Right cardiac atrium (tissue), 5 donors: ENCODE measurements around the gene PTPRH. TPM values are rescaled to one million over a fixed set of nuclear protein-coding genes. Genes with fewer than 3 reads are reported as not detected.
"Not testable (repeated sequence)": the region's sequence is repeated elsewhere in the genome, so short reads cannot be mapped to it uniquely, and the experiment has no call there.

ENCODE experiments used
- ATAC-seq, 2 donors: fragments of 200-7000 bp; cut with Tn5 transposase; one replicate each; pipeline versions ENCODE4 v1.8.0 to v1.9.1; 2020; ENCODE audit warnings: moderate library complexity in 2 of 2, mild to moderate bottlenecking in 1 of 2
- DNase-seq, 3 donors: peaks; one replicate each; pipeline ENCODE4 v3.0.0-alpha.2; 2020
- H3K27ac ChIP-seq: one replicate; pipeline ENCODE4 v1.5.1; 2013; ENCODE audit warnings: mild to moderate bottlenecking, low read length, control low read depth, moderate library complexity
- H3K27me3 ChIP-seq: one replicate; pipeline ENCODE4 v1.6.1; 2013; ENCODE audit not compliant: control insufficient read depth, insufficient read depth
- H3K4me1 ChIP-seq: one replicate; pipeline ENCODE4 v1.6.1; 2013; ENCODE audit warnings: low read length; ENCODE audit not compliant: control insufficient read depth, insufficient read depth
- H3K4me3 ChIP-seq: one replicate; pipeline ENCODE4 v1.5.1; 2013; ENCODE audit warnings: low read length, control low read depth
- H3K9me3 ChIP-seq: one replicate; pipeline ENCODE4 v1.6.1; 2013; ENCODE audit warnings: low read length; ENCODE audit not compliant: control insufficient read depth
- WGBS: extraction: QIAGEN DNeasy Blood & Tissue Kit; methylation state at CpG from one replicate; pipeline ENCODE4 v1.1.7; 2013; 5-methylcytosine and 5-hydroxymethylcytosine counted together
- intact Hi-C, 4 donors: fragments of 100-400 bp; cut with DNase I; formaldehyde crosslinking; loops; one replicate each; pipeline versions ENCODE4 v1.11.0 to v1.14.0; 2022 to 2023
- polyA plus RNA-seq: library from polyadenylated mRNA; stranded (reverse); fragments of 200-250 nt; gene quantifications from one replicate; pipeline ENCODE4 v1.2.3, GENCODE V29; 2013
- total RNA-seq, 4 donors: library from RNA; stranded (reverse); fragmentation: NEBNext Ultra II Directional; extraction: Animal tissue kit (Norgen Biotek cat#: 25700); gene quantifications; one replicate each; pipeline ENCODE4 v1.2.1, GENCODE V29; 2021
- donor health status: healthy with polysubstance abuse.
- donor health status: DM: no; HTN: yes; CAD: no.
- donor health status: DM: no; HTN: no; CAD: no.
- donor health status: DM: no; HTN: yes; CAD: no; lungs with severe emphysema.
- donor health status: DM: yes; HTN: yes; CAD: no.

PTPRH gene
- total and polyA plus RNA-seq, 5 donors = 0.14 to 3.1 (median 0.72) TPM

DNA sequence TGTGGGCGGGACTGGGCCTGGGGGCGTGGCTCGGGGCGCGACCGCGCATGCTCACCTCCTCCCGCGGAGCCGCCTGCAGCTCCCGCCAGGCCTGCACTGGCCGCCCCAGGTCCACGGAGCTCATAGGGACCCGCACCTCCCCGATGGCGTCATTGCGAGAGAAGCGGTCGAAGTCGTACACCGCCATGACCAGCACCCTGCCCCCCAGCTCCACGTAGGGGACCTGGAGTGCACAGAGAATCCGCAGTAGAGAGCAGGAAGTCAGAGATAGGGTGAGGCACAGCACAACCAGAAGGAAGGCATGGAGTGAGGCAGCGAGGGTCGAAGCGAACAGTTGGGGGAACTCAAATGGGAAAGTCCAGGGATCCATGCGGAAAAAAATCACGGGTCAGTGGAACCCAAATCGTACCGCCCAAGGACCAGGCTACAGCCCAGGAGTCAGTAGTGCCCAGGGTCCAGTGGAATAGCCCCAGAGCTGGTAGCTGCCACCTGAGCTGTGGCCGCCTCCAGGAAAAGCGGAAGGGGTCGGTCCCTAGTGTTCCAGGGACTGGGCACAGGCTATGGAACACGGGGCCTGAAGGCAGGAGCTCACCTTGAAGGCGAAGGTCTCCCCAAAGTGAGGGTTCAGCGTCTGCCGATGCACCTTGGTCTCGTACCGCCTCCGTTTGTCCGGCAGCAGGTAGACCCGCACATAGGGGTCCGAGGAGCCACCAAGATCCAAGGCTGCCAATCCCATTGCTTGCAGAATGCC lies 34.0 kb downstream of the PTPRH start:
- no peaks in the 10 kb centered on the region for H3K4me1 ChIP-seq
- intact Hi-C loops = no loop called here
- no peak overlapping the region for H3K4me3 ChIP-seq
- 64% methylated on average over 43 of the region's 43 CpGs for WGBS
- H3K27ac ChIP-seq = no peak overlapping the region
- H3K9me3 ChIP-seq = no peaks in the 10 kb centered on the region
- ATAC-seq (no peak), DNase-seq (no peak)
- H3K27me3 ChIP-seq = no peaks in the 10 kb centered on the region

DNA sequence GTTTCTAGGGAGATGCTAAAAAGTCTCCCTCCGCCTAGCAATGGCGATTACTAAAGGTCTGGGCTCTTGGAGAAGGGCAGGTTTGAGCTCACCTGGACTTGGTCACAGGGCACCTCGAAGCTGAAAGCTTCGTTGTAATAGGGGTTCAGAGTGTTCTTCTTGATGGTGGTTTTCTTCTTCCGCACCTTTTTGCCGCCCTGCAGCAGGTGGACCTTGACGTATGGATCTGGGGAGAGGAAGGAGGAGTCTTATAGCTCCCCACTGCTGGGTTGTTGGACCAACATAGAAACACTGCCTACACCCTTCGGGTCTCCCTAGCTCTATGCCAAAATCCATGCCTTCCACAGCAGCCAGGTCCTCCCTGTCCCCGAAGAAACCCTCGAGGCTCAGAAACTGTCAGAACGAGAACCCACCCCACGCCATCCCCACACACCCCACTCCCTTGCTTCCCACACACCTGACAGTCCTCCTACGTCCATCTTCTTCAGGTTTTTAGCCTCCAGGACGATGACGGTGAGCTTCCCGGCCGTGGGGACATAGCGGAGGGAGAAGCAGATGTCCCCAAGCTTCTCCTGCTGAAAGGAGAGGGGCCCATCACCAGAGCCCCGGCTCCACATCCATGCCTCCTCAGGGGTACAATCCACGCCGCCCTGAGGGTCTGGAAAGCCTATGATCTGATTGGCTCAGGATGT lies 34.7 kb downstream of the PTPRH start:
- no peak for ATAC-seq
- 63% methylated on average over 21 of the region's 21 CpGs for whole genome bisulfite sequencing
- no peak overlapping the region for H3K4me3 ChIP-seq
- intact Hi-C loops = no loop called here
- no peak for DNase-seq
- H3K27me3 ChIP-seq = no peaks in the 10 kb centered on the region
- no peaks in the 10 kb centered on the region for H3K9me3 ChIP-seq
- H3K27ac ChIP-seq = no peak overlapping the region
- no peaks in the 10 kb centered on the region for H3K4me1 ChIP-seq

DNA sequence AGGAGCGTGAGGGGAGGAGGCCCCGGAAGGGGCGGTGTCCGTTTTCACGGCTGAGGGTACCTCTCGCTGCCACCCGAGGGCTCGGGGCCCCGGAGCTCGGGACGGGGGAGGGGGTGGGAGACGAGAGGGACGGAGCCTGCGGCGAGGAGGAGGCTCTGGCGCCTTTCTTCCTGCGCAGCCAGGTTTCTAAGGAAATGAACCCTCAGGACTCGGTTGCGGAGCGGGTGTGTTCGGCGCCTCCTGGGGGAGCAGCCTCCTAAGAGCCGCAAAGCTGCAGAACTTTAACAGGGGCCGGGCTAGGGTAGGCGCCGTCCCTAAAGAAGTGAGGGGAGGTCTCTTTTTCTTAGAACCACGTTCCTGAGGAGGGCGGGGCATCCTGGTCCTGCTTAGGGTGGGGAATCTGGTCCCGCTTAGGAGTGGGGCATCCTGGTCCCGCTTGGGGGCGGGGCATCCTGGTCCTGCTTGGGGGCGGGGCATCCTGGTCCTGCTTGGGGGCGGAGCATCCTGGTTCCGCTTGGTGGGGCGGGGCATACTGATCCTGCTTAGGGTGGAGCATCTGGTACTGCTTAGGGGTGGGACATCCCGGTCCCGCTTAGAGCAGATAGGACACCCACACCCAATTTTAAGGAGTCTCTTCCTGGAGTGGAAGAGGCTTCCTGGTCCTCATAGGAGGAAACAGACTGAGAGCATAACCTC lies 35.4 kb downstream of the PTPRH start:
- Histone ChIP-seq H3K27me3 (no peaks in the 10 kb centered on the region), H3K4me3 (peak overlapping the region; percentile 46), H3K27ac (no peak overlapping the region), H3K9me3 (no peaks in the 10 kb centered on the region), H3K4me1 (no peaks in the 10 kb centered on the region)
- DNase-seq (peak; percentile 81 to 93 (median 85)), ATAC-seq (peak; percentile 86 to 91)
- intact Hi-C loops = no loop called here
- 1% methylated on average over 37 of the region's 37 CpGs for WGBS

DNA sequence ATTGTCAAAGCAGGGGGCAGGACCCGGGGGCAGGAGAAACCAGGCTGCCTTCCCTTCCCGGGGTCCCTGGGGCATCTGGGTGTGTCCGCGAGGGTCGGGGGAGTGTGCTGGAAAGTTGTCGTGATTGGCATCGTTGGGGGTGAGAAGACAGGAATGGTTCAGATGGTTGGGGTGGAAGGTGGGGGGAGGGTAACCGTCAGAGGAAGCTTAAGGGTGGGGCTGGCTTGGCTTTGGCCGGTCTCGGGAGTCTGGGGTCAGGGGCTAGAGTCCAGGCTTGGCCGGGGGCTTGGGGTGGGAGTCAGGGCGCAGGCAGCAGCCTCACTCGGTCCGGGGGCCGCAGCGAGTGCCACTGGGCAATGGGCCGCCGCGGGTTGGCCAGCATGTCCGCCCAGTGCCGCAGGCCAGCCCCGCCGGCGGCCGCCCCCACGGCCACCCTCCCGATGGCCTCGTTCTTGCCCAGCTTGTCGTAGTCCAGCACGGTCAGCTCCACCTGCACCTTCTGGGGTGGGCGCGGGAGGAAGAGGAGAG lies 36.1 kb downstream of the PTPRH start:
- Histone ChIP-seq H3K4me3 (peak overlapping the region; percentile 46), H3K9me3 (no peaks in the 10 kb centered on the region), H3K4me1 (no peaks in the 10 kb centered on the region), H3K27me3 (no peaks in the 10 kb centered on the region), H3K27ac (no peak overlapping the region)
- 2% methylated on average over 32 of the region's 32 CpGs for WGBS
- DNase-seq (peak in 1 of 3 donors; percentile 49), ATAC-seq (peak in 1 of 2 donors; percentile 37)
- intact Hi-C loops = no loop called here

DNA sequence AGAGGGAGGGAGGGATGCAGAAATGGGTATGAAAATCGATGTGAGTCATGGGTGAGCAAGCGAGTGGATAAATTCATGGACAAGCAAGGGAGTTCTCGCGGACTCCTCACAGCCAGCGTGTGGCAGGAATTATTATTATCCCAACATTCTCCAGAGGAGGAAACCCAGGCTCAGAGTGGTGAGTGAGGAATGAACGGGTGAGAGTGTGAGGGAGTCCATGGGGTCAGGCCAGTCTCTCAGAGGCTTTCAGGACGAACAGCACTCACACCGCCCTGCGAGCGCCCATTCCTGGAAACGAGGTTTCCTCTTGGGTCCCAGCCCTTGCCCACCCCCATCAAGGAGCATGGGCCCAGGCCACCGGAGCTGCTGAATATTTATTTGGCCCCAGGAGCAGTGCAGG lies 36.6 kb downstream of the PTPRH start:
- intact Hi-C loops = no loop called here
- Histone ChIP-seq H3K27ac (no peak overlapping the region), H3K4me3 (no peak overlapping the region), H3K27me3 (no peaks in the 10 kb centered on the region), H3K9me3 (no peaks in the 10 kb centered on the region), H3K4me1 (no peaks in the 10 kb centered on the region)
- WGBS = 10% methylated on average over 12 of the region's 12 CpGs
- DNase-seq (no peak), ATAC-seq (no peak)

DNA sequence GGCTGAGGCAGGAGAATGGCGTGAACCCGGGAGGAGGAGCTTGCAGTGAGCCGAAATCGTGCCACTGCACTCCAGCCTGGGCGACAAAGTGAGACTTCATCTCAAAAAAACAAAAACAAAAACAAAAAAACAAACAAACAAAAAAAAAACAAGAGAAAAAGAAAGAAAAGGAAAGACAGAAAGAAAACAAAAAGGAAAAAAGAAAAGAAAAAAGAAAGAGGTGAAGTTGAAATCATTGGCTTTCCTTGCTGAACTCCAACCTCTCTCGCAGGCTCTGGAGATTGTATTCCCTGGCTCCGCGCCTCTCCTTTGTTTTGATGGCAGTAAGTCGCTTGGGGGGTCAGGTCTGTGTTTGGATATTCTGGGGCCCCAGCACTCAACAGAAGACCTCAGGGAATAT lies 37.0 kb downstream of the PTPRH start:
- H3K4me1 ChIP-seq, H3K4me3 ChIP-seq, intact Hi-C loops, DNase-seq, H3K9me3 ChIP-seq, H3K27ac ChIP-seq, H3K27me3 ChIP-seq, ATAC-seq: not testable (repeated sequence)
- 43% methylated on average over 9 of the region's 9 CpGs for WGBS

- H3K27me3 ChIP-seq = no peaks in the 10 kb centered on the region
- H3K4me3 ChIP-seq = no peak overlapping the region
- H3K4me1 ChIP-seq = no peaks in the 10 kb centered on the region
- WGBS = 76% methylated on average over 5 of the region's 5 CpGs
- no peak for DNase-seq
- H3K9me3 ChIP-seq = no peaks in the 10 kb centered on the region
- ATAC-seq = no peak
- H3K27ac ChIP-seq = no peak overlapping the region
- intact Hi-C loops = no loop called here
Measured at GRCh38 chr19:55171440-55171839, 37.9 kb downstream of the PTPRH start.

- Histone ChIP-seq H3K27me3 (no peaks in the 10 kb centered on the region), H3K9me3 (no peaks in the 10 kb centered on the region), H3K4me1 (no peaks in the 10 kb centered on the region), H3K27ac (no peak overlapping the region), H3K4me3 (no peak overlapping the region)
- intact Hi-C loops = no loop called here
- WGBS = 70% methylated on average over 4 of the region's 4 CpGs
- DNase-seq (no peak), ATAC-seq (no peak)
Measured at GRCh38 chr19:55169136-55169535, 40.2 kb downstream of the PTPRH start.

DNA sequence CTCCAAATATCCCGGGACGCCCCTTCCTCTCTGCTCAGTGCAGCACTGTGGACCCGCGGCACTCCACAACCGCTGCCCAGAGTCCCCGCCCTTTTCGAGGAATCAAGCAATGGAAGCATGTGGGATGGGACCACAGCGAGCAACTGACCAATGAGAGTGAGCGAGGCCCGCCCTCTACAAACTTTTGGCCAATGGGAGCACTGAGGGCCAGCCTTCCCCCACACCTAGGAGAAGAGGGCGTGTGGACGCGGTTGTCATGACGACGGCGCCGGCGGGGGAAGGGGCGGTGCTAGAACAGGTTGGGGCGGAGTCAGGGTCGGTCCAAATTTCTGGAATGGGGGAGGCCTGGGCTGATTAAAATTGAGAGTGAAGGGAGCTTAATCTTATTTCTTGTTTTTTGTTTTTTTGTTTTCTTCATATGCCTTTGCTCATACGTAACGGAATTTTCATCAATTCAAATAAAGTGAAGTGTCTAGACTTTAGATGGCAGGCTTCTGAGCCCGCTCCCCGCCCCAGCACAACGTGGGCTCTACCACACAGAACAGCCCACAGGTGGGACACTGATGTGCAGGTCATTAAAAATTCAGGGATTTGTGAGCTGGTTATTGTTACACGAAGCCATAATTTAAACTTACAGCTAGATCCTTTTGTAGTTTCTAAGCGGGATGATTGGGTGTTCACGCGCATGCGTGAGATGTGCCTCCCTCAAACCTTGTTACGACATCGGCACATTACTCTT lies 42.6 kb downstream of the PTPRH start, which contains the start of gene DNAAF3:
TSS of gene DNAAF3 (minus strand) at position 84 of the 739 bp plus-strand sequence. CDS start 200 bp downstream, outside the sequence.
- H3K4me1 ChIP-seq = no peaks in the 10 kb centered on the region
- H3K9me3 ChIP-seq = no peaks in the 10 kb centered on the region
- H3K4me3 ChIP-seq = peak within 1 kb of the TSS; percentile 30
- intact Hi-C loops = no loop called here
- WGBS = 2% methylated on average over 33 of the region's 33 CpGs
- peak; percentile 99 for ATAC-seq
- H3K27me3 ChIP-seq = no peaks in the 10 kb centered on the region
- no peak within 1 kb of the TSS for H3K27ac ChIP-seq
- peak; percentile 93 to 97 (median 95) for DNase-seq

DNA sequence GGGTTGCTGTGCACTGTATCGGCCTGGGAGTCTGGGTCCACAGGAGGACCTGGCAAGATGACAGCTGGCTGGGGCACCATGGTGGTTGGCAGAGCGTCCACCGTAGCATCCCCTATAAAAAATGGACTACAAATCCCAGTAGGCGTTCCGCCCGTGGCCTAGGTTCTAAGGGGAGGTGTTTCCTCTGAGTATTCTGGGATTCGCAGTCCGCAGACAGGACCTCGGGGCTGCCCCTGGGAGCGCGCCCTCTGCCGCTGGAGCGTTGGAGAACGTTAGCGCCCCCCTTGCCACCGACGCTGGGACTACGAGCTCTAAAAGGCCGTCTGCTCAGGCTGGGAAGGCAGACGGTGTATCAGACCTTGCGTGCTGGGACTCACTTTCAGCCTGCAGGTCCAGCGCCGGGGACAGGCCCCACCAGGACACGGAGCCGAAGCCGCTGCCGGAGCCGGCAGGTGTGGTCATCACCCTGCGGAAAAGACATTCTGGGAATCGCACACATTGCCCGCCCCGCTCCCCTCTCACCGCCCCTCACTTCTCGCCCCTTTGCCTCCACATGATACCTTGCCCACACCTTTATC lies 43.3 kb downstream of the PTPRH start:
- Histone ChIP-seq H3K27ac (no peak overlapping the region), H3K4me1 (no peaks in the 10 kb centered on the region), H3K27me3 (no peaks in the 10 kb centered on the region), H3K4me3 (peak overlapping the region; percentile 30), H3K9me3 (no peaks in the 10 kb centered on the region)
- intact Hi-C loops = no loop called here
- WGBS = 2% methylated on average over 34 of the region's 34 CpGs
- ATAC-seq (peak; percentile 63 to 77), DNase-seq (peak; percentile 57 to 84 (median 76))
